Pancreas (tissue), 10 donors: ENCODE measurements around the gene RASSF3. TPM values are rescaled to one million over a fixed set of nuclear protein-coding genes. Genes with fewer than 3 reads are reported as not detected.

Experiments
- ATAC-seq, 4 donors: fragments of 200-7000 bp; cut with Tn5 transposase; one replicate each; pipeline versions ENCODE4 v1.8.0 to v1.9.1; 2020; ENCODE audit warnings: mild to moderate bottlenecking in 4 of 4, moderate library complexity in 4 of 4
- DNase-seq, 6 donors: peaks; one replicate each; pipeline ENCODE4 v3.0.0-alpha.2; 2020
- FAIRE-seq: peaks from 2 replicates; lab custom pipeline; 2012; peaks lifted over from hg19 to GRCh38; lab: Jason Lieb, UNC
- H3K27ac ChIP-seq, 4 donors: fragments of 200-600 bp; sonication (generic); 1 replicate in 3 of 4; 2 replicates in 1 of 4; pipeline versions ENCODE4 v1.5.0 to v1.8.0; 2020
- H3K27me3 ChIP-seq, 4 donors: fragments of 200-600 bp; one replicate each; pipeline ENCODE4 v1.8.0; 2021
- H3K36me3 ChIP-seq, 3 donors: fragments of 200-600 bp; sonication (generic) in 1 of 3; one replicate each; pipeline versions ENCODE4 v1.5.0 to v1.8.0; 2020 to 2021
- H3K4me1 ChIP-seq, 3 donors: fragments of 200-600 bp; one replicate each; pipeline ENCODE4 v1.8.0; 2021
- H3K4me3 ChIP-seq, 4 donors: fragments of 200-600 bp; sonication (generic) in 2 of 4; one replicate each; pipeline versions ENCODE4 v1.5.0 to v1.8.0; 2020 to 2021
- H3K9me3 ChIP-seq, 4 donors: fragments of 200-600 bp; one replicate each; pipeline ENCODE4 v1.8.0; 2021
- CTCF ChIP-seq, 4 donors: fragments of 200-600 bp; sonication (generic) in 3 of 4; IDR thresholded peaks; one replicate each; pipeline versions ENCODE4 v1.5.0 to v1.8.0; 2021; ENCODE audit warnings: antibody characterized with exemption in 4 of 4
- WGBS, 2 donors: extraction: QIAGEN DNeasy Blood & Tissue Kit; methylation state at CpG; one replicate each; pipeline ENCODE4 v1.1.7; 2013; 5-methylcytosine and 5-hydroxymethylcytosine counted together
- intact Hi-C, 3 donors: fragments of 100-400 bp; cut with DNase I; formaldehyde crosslinking; loops; one replicate each; pipeline versions ENCODE4 v1.11.1 to v1.14.2; 2022
- polyA plus RNA-seq, 2 donors: library from polyadenylated mRNA; stranded (reverse); fragments of 200-250 nt; gene quantifications; one replicate each; pipeline ENCODE4 v1.2.3, GENCODE V29; 2013
- total RNA-seq, 6 donors: library from RNA; stranded (reverse); fragmentation: NEBNext Ultra II Directional in 4 of 6; extraction: Animal tissue kit (Norgen Biotek cat#: 25700) in 4 of 6; gene quantifications; one replicate each; pipeline versions ENCODE4 v1.2.1 to v1.2.4, GENCODE V29; 2021 to 2023
- donor health status: healthy with polysubstance abuse.
- donor health status: DM: no; HTN: no; CAD: no; lungs with moderate emphysema.
- donor health status: DM: no; HTN: no; CAD: no.
- donor health status: control.
- donor health status: control.
- donor health status: Bipolar disorder and iron deficiency.
- donor health status: DM: yes; HTN: yes; CAD: no.
- donor health status: DM: no; HTN: no; CAD: no.
- donor health status: DM: no; HTN: no; CAD: no.
- donor health status: DM: yes; HTN: yes; CAD: no.

Gene RASSF3
- total and polyA plus RNA-seq, 8 donors = 5.2 to 36.5 (median 21.5) TPM

GRCh38 chr12:64681200-64682052 lies 71.1 kb downstream of the RASSF3 start:
- Histone ChIP-seq H3K36me3 (peaks cover 0 to 2% (median 0%) of the 10 kb centered on the region in 3 donors), H3K27me3 (no peaks in the 10 kb centered on the region), H3K9me3 (no peaks in the 10 kb centered on the region), H3K27ac (no peak overlapping the region), H3K4me1 (peaks cover 9 to 21% (median 21%) of the 10 kb centered on the region in 3 donors), H3K4me3 (no peak overlapping the region)
- intact Hi-C loops = no loop called here
- WGBS, 2 donors = 83 to 84% methylated on average over 5 of the region's 5 CpGs
- no peak for TF ChIP-seq CTCF (IDR thresholded peaks at IDR 0.05)
- ATAC-seq (no peak), DNase-seq (no peak), FAIRE-seq (no peak)

DNA sequence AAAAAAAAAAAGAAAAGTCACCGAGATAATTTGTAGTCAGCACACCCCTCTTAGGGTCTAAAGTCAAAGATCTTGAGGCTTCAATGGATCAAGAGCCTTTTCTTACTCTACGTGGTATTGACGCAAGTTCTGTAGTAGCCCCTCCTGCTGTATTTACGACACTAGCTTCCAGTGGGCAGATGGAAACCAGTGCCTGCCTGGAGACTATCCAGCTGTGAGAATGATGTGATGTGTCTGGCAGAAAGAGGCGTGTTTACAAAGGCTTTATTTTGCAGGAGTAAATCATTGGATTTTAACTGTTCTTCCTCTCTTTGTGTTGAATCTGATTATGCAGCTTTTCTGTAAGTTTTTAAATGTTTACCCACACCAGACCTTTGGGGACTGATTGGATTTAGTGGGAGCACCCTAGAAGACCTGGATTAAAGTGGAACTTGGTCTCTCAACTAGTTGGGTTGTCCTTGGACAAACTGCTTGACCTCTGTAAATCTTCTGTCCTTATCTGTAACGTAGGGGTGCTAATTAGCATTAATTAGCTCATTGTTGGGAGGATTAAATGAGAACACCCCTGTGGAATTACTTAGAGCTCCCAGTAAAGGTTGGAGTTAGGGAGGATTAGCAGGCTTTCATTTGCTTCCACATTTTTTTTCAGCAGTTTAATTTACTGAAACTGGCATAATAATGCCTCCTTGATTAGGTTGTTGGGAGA lies 72.4 kb downstream of the RASSF3 start:
- no peak for TF ChIP-seq CTCF (IDR thresholded peaks at IDR 0.05)
- ATAC-seq (peak in 3 of 4 donors; percentile 17 to 66 (median 33)), FAIRE-seq (no peak), DNase-seq (no peak)
- H3K9me3 ChIP-seq = no peaks in the 10 kb centered on the region
- no peak overlapping the region for H3K27ac ChIP-seq
- 43 to 48% methylated on average over 6 of the region's 6 CpGs for WGBS, 2 donors
- no peaks in the 10 kb centered on the region for H3K27me3 ChIP-seq
- intact Hi-C loops = no loop called here
- H3K4me1 ChIP-seq = peaks cover 9 to 18% (median 16%) of the 10 kb centered on the region in 3 donors
- peaks cover 0 to 6% (median 0%) of the 10 kb centered on the region in 3 donors for H3K36me3 ChIP-seq
- H3K4me3 ChIP-seq = no peak overlapping the region

DNA sequence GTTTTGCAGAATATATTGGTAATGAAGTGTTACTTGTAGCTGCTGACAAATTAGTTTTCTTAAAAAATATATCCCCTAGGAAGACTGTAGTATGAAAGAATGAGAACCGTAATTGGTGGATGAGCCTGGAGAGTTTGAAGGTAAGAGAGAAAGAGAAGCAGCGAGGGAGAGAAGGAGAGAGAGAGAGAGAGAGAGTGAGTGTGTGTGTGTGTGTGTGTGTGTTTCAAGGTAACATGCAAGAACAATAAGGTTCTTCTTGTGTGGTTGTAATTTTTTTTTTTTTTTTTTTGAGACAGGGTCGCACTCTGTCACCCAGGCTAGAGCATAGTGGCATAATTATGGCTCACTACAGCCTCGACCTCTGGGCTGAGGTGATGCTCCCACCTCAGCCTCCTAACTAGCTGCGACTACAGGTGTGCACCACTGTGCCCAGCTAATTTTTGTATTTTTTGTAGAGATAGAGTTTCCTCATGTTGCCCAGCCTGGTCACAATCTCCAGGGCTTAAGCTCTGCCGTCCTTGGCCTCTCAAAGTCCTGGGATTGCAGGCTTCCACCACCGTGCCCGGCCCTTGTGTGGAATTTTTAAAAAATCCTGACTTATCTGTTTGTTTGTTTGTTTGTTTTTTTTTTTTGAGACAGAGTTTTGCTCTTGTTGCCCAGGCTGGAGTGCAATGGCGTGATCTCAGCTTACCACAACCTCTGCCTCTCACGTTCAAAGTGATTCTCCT lies 73.7 kb downstream of the RASSF3 start:
- peaks cover 9 to 18% (median 16%) of the 10 kb centered on the region in 3 donors for H3K4me1 ChIP-seq
- H3K27me3 ChIP-seq = no peaks in the 10 kb centered on the region
- H3K4me3 ChIP-seq = no peak overlapping the region
- 87 to 91% methylated on average over 10 of the region's 10 CpGs for WGBS, 2 donors
- no peak for ATAC-seq
- peaks cover 0 to 6% (median 0%) of the 10 kb centered on the region in 3 donors for H3K36me3 ChIP-seq
- intact Hi-C loops = no loop called here
- DNase-seq = no peak
- no peak for TF ChIP-seq CTCF (IDR thresholded peaks at IDR 0.05)
- H3K27ac ChIP-seq = no peak overlapping the region
- no peaks in the 10 kb centered on the region for H3K9me3 ChIP-seq
- FAIRE-seq = no peak

DNA sequence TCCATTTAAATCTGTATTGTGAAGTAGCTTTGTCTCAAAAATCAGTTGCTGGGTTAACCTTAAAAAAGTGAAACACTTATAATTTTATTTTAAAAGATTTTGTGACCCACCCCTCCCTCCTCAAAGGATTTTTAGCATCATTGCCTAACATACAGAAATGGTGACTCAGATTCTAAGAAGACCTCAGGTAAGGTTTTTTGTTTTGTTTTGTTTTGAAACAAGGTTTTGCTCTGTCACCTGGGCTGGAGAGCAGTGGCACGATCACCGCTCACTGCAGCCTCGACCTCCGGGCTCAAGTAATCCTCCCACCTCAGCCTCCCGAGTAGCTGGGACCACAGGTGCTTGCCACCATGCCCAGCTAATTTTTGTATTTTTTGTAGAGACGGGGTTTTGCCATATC lies 74.8 kb downstream of the RASSF3 start:
- no peak for TF ChIP-seq CTCF (IDR thresholded peaks at IDR 0.05)
- peaks cover 0 to 6% (median 0%) of the 10 kb centered on the region in 3 donors for H3K36me3 ChIP-seq
- H3K4me1 ChIP-seq = peaks cover 9 to 15% (median 15%) of the 10 kb centered on the region in 3 donors
- FAIRE-seq (no peak), ATAC-seq (no peak), DNase-seq (no peak)
- H3K4me3 ChIP-seq = no peak overlapping the region
- no peaks in the 10 kb centered on the region for H3K9me3 ChIP-seq
- H3K27me3 ChIP-seq = no peaks in the 10 kb centered on the region
- H3K27ac ChIP-seq = no peak overlapping the region
- 97 to 99% methylated on average over 6 of the region's 6 CpGs for WGBS, 2 donors
- intact Hi-C loops = no loop called here
